ENCODE measurements around the gene PPP2R2C. TPM values are rescaled to one million over a fixed set of nuclear protein-coding genes. Genes with fewer than 3 reads are reported as not detected.
A peak's percentile ranks its signal among the peaks of the same experiment; 100 is the strongest.

The PPP2R2C gene
- total RNA-seq, 5 donors from 2014 or later (not counting 1 experiment from before 2014, with no cell fraction given), result 0.20 TPM; not detected in 4

- H3K4me3 ChIP-seq (ENCODE audit: control insufficient read depth in 1 of 2, extremely low read depth in 1 of 2, low read length in 1 of 2), result no peak overlapping the region
- POLR2A ChIA-PET, result no interaction called here
- no peak overlapping the region for H3K27ac ChIP-seq (ENCODE audit: low read length)
- Mint-ChIP-seq H3K27me3 (peaks cover 43 to 44% of the 10 kb centered on the region in 2 donors), H3K4me1 (peaks cover 20 to 27% (median 22%) of the 10 kb centered on the region in 3 donors), H3K4me3 (no peak overlapping the region), H3K36me3 (no peaks in the 10 kb centered on the region), H3K9me3 (no peaks in the 10 kb centered on the region), H3K27ac (no peak overlapping the region)
- WGBS (ENCODE audit: insufficient coverage), result 70% methylated on average over 11 of the region's 12 CpGs
- peaks cover 2 to 77% of the 10 kb centered on the region in 2 experiments for H3K27me3 ChIP-seq (replicated peaks in 1 of 2; ENCODE audit: control insufficient read depth in 2 of 2, extremely low read depth in 1 of 2, insufficient read depth in 2 of 2, low read length in 1 of 2)
- no peaks in the 10 kb centered on the region for H3K36me3 ChIP-seq (ENCODE audit: control insufficient read depth in 2 of 2, extremely low read depth in 1 of 2, insufficient read depth in 1 of 2, low read length in 1 of 2)
- H3K9me3 ChIP-seq, result no peaks in the 10 kb centered on the region
- ATAC-seq (replicated peaks in 1 of 4), result no peak
- peaks cover 0 to 30% of the 10 kb centered on the region in 2 experiments for H3K4me1 ChIP-seq (ENCODE audit: control insufficient read depth in 1 of 2, extremely low read depth in 1 of 2, insufficient read depth in 2 of 2, low read length in 2 of 2)
- DNase-seq, result no peak
- CTCF ChIA-PET, result no interaction called here
Measured at GRCh38 chr4:6335040-6335590, 137.3 kb downstream of the PPP2R2C start.

- H3K4me3 ChIP-seq (ENCODE audit: control insufficient read depth in 1 of 2, extremely low read depth in 1 of 2, low read length in 1 of 2), result no peak overlapping the region
- no peaks in the 10 kb centered on the region for H3K36me3 ChIP-seq (ENCODE audit: control insufficient read depth in 2 of 2, extremely low read depth in 1 of 2, insufficient read depth in 1 of 2, low read length in 1 of 2)
- ChIA-PET CTCF (no interaction called here), POLR2A (no interaction called here)
- Mint-ChIP-seq H3K27me3 (peaks cover 37 to 42% of the 10 kb centered on the region in 2 donors), H3K27ac (no peak overlapping the region), H3K9me3 (no peaks in the 10 kb centered on the region), H3K36me3 (no peaks in the 10 kb centered on the region), H3K4me1 (peaks cover 18 to 24% (median 22%) of the 10 kb centered on the region in 3 donors), H3K4me3 (no peak overlapping the region)
- no peak for ATAC-seq (replicated peaks in 1 of 4)
- no peaks in the 10 kb centered on the region for H3K9me3 ChIP-seq
- 78% methylated on average over 4 of the region's 5 CpGs for WGBS (ENCODE audit: insufficient coverage)
- H3K27me3 ChIP-seq (replicated peaks in 1 of 2; ENCODE audit: control insufficient read depth in 2 of 2, extremely low read depth in 1 of 2, insufficient read depth in 2 of 2, low read length in 1 of 2), result peaks cover 2 to 72% of the 10 kb centered on the region in 2 experiments
- H3K27ac ChIP-seq (ENCODE audit: low read length), result no peak overlapping the region
- DNase-seq, result no peak
- H3K4me1 ChIP-seq (ENCODE audit: control insufficient read depth in 1 of 2, extremely low read depth in 1 of 2, insufficient read depth in 2 of 2, low read length in 2 of 2), result peaks cover 0 to 29% of the 10 kb centered on the region in 2 experiments
Measured at GRCh38 chr4:6334203-6334887, 138.1 kb downstream of the PPP2R2C start.

GRCh38 chr4:6333301-6334202, 138.9 kb downstream of the PPP2R2C start:
- H3K27ac ChIP-seq (ENCODE audit: low read length), result no peak overlapping the region
- 88% methylated on average over 19 of the region's 19 CpGs for WGBS (ENCODE audit: insufficient coverage)
- DNase-seq (peak in 1 of 35 experiments; percentile 35), ATAC-seq (replicated peaks in 1 of 4) (no peak)
- H3K36me3 ChIP-seq (ENCODE audit: control insufficient read depth in 2 of 2, extremely low read depth in 1 of 2, insufficient read depth in 1 of 2, low read length in 1 of 2), result no peaks in the 10 kb centered on the region
- H3K4me1 Mint-ChIP-seq, result peaks cover 10 to 16% (median 16%) of the 10 kb centered on the region in 3 donors
- no peaks in the 10 kb centered on the region for H3K36me3 Mint-ChIP-seq
- H3K4me1 ChIP-seq (ENCODE audit: control insufficient read depth in 1 of 2, extremely low read depth in 1 of 2, insufficient read depth in 2 of 2, low read length in 2 of 2), result peaks cover 0 to 21% of the 10 kb centered on the region in 2 experiments
- H3K27ac Mint-ChIP-seq, result peak overlapping the region in 1 of 2 donors; percentile 32
- POLR2A ChIA-PET, result no interaction called here
- no peak overlapping the region for H3K4me3 Mint-ChIP-seq
- peaks cover 0 to 70% of the 10 kb centered on the region in 2 experiments for H3K27me3 ChIP-seq (replicated peaks in 1 of 2; ENCODE audit: control insufficient read depth in 2 of 2, extremely low read depth in 1 of 2, insufficient read depth in 2 of 2, low read length in 1 of 2)
- CTCF ChIA-PET, result interaction anchor here in 1 of 2 donors (1.0 to 3.5 kb wide), 2 partner anchors 10 to 83 kb away, joined by 3 to 21 read pairs; no protein-coding TSS in a partner anchor
- H3K4me3 ChIP-seq (ENCODE audit: control insufficient read depth in 1 of 2, extremely low read depth in 1 of 2, low read length in 1 of 2), result no peak overlapping the region
- H3K27me3 Mint-ChIP-seq, result peaks cover 31 to 41% of the 10 kb centered on the region in 2 donors
- H3K9me3 ChIP-seq, result no peaks in the 10 kb centered on the region
- H3K9me3 Mint-ChIP-seq, result no peaks in the 10 kb centered on the region

GRCh38 chr4:6332669-6333050, 139.8 kb downstream of the PPP2R2C start:
- no peak overlapping the region for H3K27ac ChIP-seq (ENCODE audit: low read length)
- CTCF ChIA-PET, result interaction anchor here (0.5 to 3.5 kb wide), 5 partner anchors 9 to 1665 kb away, joined by 3 to 21 read pairs (median 3); partner anchors contain the start of gene WFS1 (in 1 of the 2)
- H3K9me3 ChIP-seq, result no peaks in the 10 kb centered on the region
- H3K4me1 Mint-ChIP-seq, result peaks cover 1 to 7% (median 7%) of the 10 kb centered on the region in 3 donors
- no peaks in the 10 kb centered on the region for H3K36me3 ChIP-seq (ENCODE audit: control insufficient read depth in 2 of 2, extremely low read depth in 1 of 2, insufficient read depth in 1 of 2, low read length in 1 of 2)
- WGBS (ENCODE audit: insufficient coverage), result no CpG with 5 or more reads among the region's 6 CpGs
- no peak overlapping the region for H3K4me3 Mint-ChIP-seq
- DNase-seq (no peak), ATAC-seq (replicated peaks in 1 of 4) (no peak)
- H3K4me3 ChIP-seq (ENCODE audit: control insufficient read depth in 1 of 2, extremely low read depth in 1 of 2, low read length in 1 of 2), result no peak overlapping the region
- H3K27me3 ChIP-seq (replicated peaks in 1 of 2; ENCODE audit: control insufficient read depth in 2 of 2, extremely low read depth in 1 of 2, insufficient read depth in 2 of 2, low read length in 1 of 2), result peaks cover 0 to 73% of the 10 kb centered on the region in 2 experiments
- peaks cover 0 to 12% of the 10 kb centered on the region in 2 experiments for H3K4me1 ChIP-seq (ENCODE audit: control insufficient read depth in 1 of 2, extremely low read depth in 1 of 2, insufficient read depth in 2 of 2, low read length in 2 of 2)
- H3K27me3 Mint-ChIP-seq, result peaks cover 32 to 41% of the 10 kb centered on the region in 2 donors
- H3K9me3 Mint-ChIP-seq, result no peaks in the 10 kb centered on the region
- no peaks in the 10 kb centered on the region for H3K36me3 Mint-ChIP-seq
- H3K27ac Mint-ChIP-seq, result no peak overlapping the region
- POLR2A ChIA-PET, result no interaction called here

GRCh38 chr4:6332042-6332668, 140.3 kb downstream of the PPP2R2C start:
- Mint-ChIP-seq H3K4me3 (no peak overlapping the region), H3K9me3 (no peaks in the 10 kb centered on the region), H3K4me1 (peaks cover 0 to 2% (median 2%) of the 10 kb centered on the region in 3 donors), H3K36me3 (no peaks in the 10 kb centered on the region), H3K27ac (no peak overlapping the region), H3K27me3 (peaks cover 27 to 36% of the 10 kb centered on the region in 2 donors)
- Histone ChIP-seq H3K4me3 (ENCODE audit: control insufficient read depth in 1 of 2, extremely low read depth in 1 of 2, low read length in 1 of 2) (no peak overlapping the region), H3K36me3 (ENCODE audit: control insufficient read depth in 2 of 2, extremely low read depth in 1 of 2, insufficient read depth in 1 of 2, low read length in 1 of 2) (no peaks in the 10 kb centered on the region), H3K4me1 (ENCODE audit: control insufficient read depth in 1 of 2, extremely low read depth in 1 of 2, insufficient read depth in 2 of 2, low read length in 2 of 2) (peaks cover 0 to 12% of the 10 kb centered on the region in 2 experiments), H3K9me3 (no peaks in the 10 kb centered on the region), H3K27ac (ENCODE audit: low read length) (no peak overlapping the region), H3K27me3 (replicated peaks in 1 of 2; ENCODE audit: control insufficient read depth in 2 of 2, extremely low read depth in 1 of 2, insufficient read depth in 2 of 2, low read length in 1 of 2) (peaks cover 0 to 73% of the 10 kb centered on the region in 2 experiments)
- peak in 4 of 35 experiments; percentile 8 to 39 (median 14) for DNase-seq
- POLR2A ChIA-PET, result no interaction called here
- CTCF ChIA-PET, result interaction anchor here (0.5 to 3.5 kb wide), 5 partner anchors 9 to 1665 kb away, joined by 3 to 21 read pairs (median 3); partner anchors contain the start of gene WFS1 (in 1 of the 2)
- 37% methylated on average over 9 of the region's 18 CpGs for WGBS (ENCODE audit: insufficient coverage)
- no peak for ATAC-seq (replicated peaks in 1 of 4)
